GM23338 (cell line): ENCODE data around the gene TP53BP2. TPM values are rescaled to one million over a fixed set of nuclear protein-coding genes. Genes with fewer than 3 reads are reported as not detected.

ENCODE experiments used
- ATAC-seq: fragments of 200-7000 bp; cut with Tn5 transposase; 3 replicates; pipeline ENCODE4 v1.9.1; 2020
- DNase-seq: peaks from one replicate; pipeline ENCODE4 v3.0.0-alpha.2; 2015; ENCODE audit warnings: low spot score
- H2AFZ ChIP-seq: fragments of 200-600 bp; sonication (generic); 2 replicates; pipeline ENCODE4 v1.8.0; 2016; ENCODE audit warnings: antibody characterized with exemption, mild to moderate bottlenecking, moderate library complexity
- H3F3A ChIP-seq: fragments of 200-600 bp; sonication (generic); replicated peaks from 2 replicates; pipeline ENCODE4 v1.8.0; 2017; ENCODE audit warnings: antibody characterized with exemption, mixed run types, low read depth
- H3K27ac ChIP-seq: fragments of 200-600 bp; sonication (generic); 2 replicates; pipeline ENCODE4 v1.6.1; 2016; ENCODE audit warnings: low read depth
- H3K27me3 ChIP-seq: fragments of 200-600 bp; sonication (generic); 2 replicates; pipeline ENCODE4 v1.8.0; 2016; ENCODE audit warnings: mild to moderate bottlenecking, mixed run types, moderate library complexity; ENCODE audit not compliant: insufficient read depth
- H3K36me3 ChIP-seq: fragments of 200-600 bp; sonication (generic); 2 replicates; pipeline ENCODE4 v1.8.0; 2016; ENCODE audit warnings: mild to moderate bottlenecking; ENCODE audit not compliant: insufficient read depth
- H3K4me1 ChIP-seq: fragments of 200-600 bp; sonication (generic); 2 replicates; pipeline ENCODE4 v1.8.0; 2016; ENCODE audit warnings: mild to moderate bottlenecking, moderate library complexity; ENCODE audit not compliant: insufficient read depth
- H3K4me2 ChIP-seq: fragments of 200-600 bp; sonication (generic); 2 replicates; pipeline ENCODE4 v1.7.1; 2017; ENCODE audit warnings: mixed run types
- H3K4me3 ChIP-seq: fragments of 200-600 bp; sonication (generic); 2 replicates; pipeline ENCODE4 v1.6.1; 2016; ENCODE audit warnings: mixed run types
- H3K79me2 ChIP-seq: fragments of 200-600 bp; sonication (generic); replicated peaks from 2 replicates; pipeline ENCODE4 v1.8.0; 2017; ENCODE audit warnings: mild to moderate bottlenecking; ENCODE audit not compliant: insufficient read depth
- H3K9me2 ChIP-seq: fragments of 200-600 bp; sonication (generic); 2 replicates; pipeline ENCODE4 v1.8.0; 2017; ENCODE audit not compliant: insufficient read depth
- H4K20me1 ChIP-seq: fragments of 200-600 bp; sonication (generic); replicated peaks from 2 replicates; pipeline ENCODE4 v1.8.0; 2017; ENCODE audit warnings: mild to moderate bottlenecking; ENCODE audit not compliant: insufficient read depth
- H3K27ac Mint-ChIP-seq: 2 replicates; pipeline ENCODE4 v1.8.0; 2020; ENCODE audit warnings: inconsistent platforms, mild to moderate bottlenecking, moderate library complexity, mixed read lengths
- H3K27me3 Mint-ChIP-seq: 3 replicates; pipeline ENCODE4 v1.8.0; 2022; ENCODE audit warnings: low read depth, mild to moderate bottlenecking, moderate library complexity, mixed read lengths, inconsistent platforms; ENCODE audit not compliant: insufficient read depth, poor library complexity
- H3K36me3 Mint-ChIP-seq: 3 replicates; pipeline ENCODE4 v1.8.0; 2021; ENCODE audit warnings: low read depth, mild to moderate bottlenecking, inconsistent platforms, moderate library complexity, mixed read lengths
- H3K4me1 Mint-ChIP-seq: 3 replicates; pipeline ENCODE4 v1.8.0; 2020; ENCODE audit warnings: mild to moderate bottlenecking, inconsistent platforms, mixed read lengths
- H3K4me3 Mint-ChIP-seq: 3 replicates; pipeline ENCODE4 v1.8.0; 2021; ENCODE audit warnings: moderate library complexity, mild to moderate bottlenecking, inconsistent platforms, mixed read lengths
- H3K9me3 Mint-ChIP-seq: 3 replicates; pipeline ENCODE4 v1.8.0; 2020; ENCODE audit warnings: moderate library complexity, mild to moderate bottlenecking, inconsistent platforms, mixed read lengths
- CREB1 ChIP-seq: fragments of 250-450 bp; sonication (Bioruptor Pico); IDR thresholded peaks from 2 replicates; pipeline ENCODE4 v1.5.0; 2020; ENCODE audit warnings: low read depth, mild to moderate bottlenecking, moderate library complexity
- EZH2 ChIP-seq: fragments of 200-600 bp; sonication (generic); IDR thresholded peaks from one replicate; pipeline ENCODE4 v1.8.0; 2017; ENCODE audit warnings: antibody characterized with exemption, mild to moderate bottlenecking, low read depth; ENCODE audit not compliant: unreplicated experiment
- EZH2phosphoT487 ChIP-seq: fragments of 200-600 bp; sonication (generic); IDR thresholded peaks from one replicate; pipeline ENCODE4 v1.8.1; 2018; ENCODE audit warnings: antibody characterized with exemption; ENCODE audit not compliant: unreplicated experiment
- JUNB ChIP-seq: IDR thresholded peaks from one replicate; pipeline ENCODE4 v1.6.1; 2016; ENCODE audit warnings: antibody characterized with exemption; ENCODE audit not compliant: unreplicated experiment
- ZNF114 ChIP-seq: fragments of 250-450 bp; sonication (Bioruptor Pico); IDR thresholded peaks from 2 replicates; pipeline ENCODE4 v1.5.0; 2020; ENCODE audit warnings: mild to moderate bottlenecking, moderate library complexity
- ZNF331 ChIP-seq: fragments of 250-450 bp; sonication (Bioruptor Pico); IDR thresholded peaks from 2 replicates; pipeline ENCODE4 v1.5.0; 2020; ENCODE audit warnings: low read depth, mild to moderate bottlenecking, moderate library complexity
- polyA plus RNA-seq: library from polyadenylated mRNA; unstranded; fragments of >200 nt; fragmentation: Nextera tagmentation; extraction: Ambion mirVana; gene quantifications from 2 replicates; pipeline ENCODE4 v1.2.1, GENCODE V29; 2016
- total RNA-seq: library from RNA; depleted of rRNA; stranded (reverse); fragments of >200 nt; shearing (Covaris generic); gene quantifications from 2 replicates; pipeline ENCODE4 v1.2.3, GENCODE V29; 2014
- TF ChIP-seq, protein P1 (sequence below): IDR thresholded peaks from 2 replicates; pipeline ENCODE4 v1.6.1; 2016; ENCODE audit warnings: antibody characterized with exemption
- TF ChIP-seq, protein P2 (sequence below), 2 experiments: fragments of 200-600 bp in 1 of 2; sonication (generic) in 1 of 2; conservative IDR thresholded peaks; 2 replicates each; pipeline versions ENCODE4 v1.5.1 to v1.6.1; 2016 to 2017; ENCODE audit warnings: antibody characterized with exemption in 2 of 2, low read depth in 2 of 2, mild to moderate bottlenecking in 2 of 2, moderate library complexity in 1 of 2
- TF ChIP-seq, protein P3 (sequence below): IDR thresholded peaks from one replicate; pipeline ENCODE4 v1.6.1; 2018; ENCODE audit warnings: antibody characterized with exemption; ENCODE audit not compliant: unreplicated experiment

Gene TP53BP2
- total and polyA plus RNA-seq, 2 experiments from 2014 or later: 10.1 to 32.9 TPM

DNA sequence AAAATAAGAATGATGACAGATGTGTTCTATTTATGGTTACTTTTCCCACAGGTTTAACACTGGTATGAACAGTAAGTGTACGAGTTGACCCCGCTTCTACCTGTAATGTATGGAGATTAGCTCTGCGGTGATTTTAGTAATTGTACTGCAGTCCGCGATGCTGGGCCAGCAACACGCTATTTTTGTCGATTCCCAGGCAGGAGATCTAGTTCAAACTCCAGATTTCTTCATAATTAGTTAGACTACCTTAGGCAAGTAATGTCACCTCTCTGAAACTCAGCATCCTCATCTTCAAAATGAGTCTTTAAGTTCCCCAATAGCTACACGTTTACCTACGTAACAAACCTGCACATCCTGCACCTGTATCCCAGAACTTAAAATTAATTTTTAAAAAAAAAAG, 21.5 kb downstream of the TP53BP2 start:
- H3K4me3 ChIP-seq: no peak overlapping the region
- H3F3A ChIP-seq: no peaks in the 10 kb centered on the region
- H3K9me2 ChIP-seq: no peaks in the 10 kb centered on the region
- TF ChIP-seq, protein P1, sequence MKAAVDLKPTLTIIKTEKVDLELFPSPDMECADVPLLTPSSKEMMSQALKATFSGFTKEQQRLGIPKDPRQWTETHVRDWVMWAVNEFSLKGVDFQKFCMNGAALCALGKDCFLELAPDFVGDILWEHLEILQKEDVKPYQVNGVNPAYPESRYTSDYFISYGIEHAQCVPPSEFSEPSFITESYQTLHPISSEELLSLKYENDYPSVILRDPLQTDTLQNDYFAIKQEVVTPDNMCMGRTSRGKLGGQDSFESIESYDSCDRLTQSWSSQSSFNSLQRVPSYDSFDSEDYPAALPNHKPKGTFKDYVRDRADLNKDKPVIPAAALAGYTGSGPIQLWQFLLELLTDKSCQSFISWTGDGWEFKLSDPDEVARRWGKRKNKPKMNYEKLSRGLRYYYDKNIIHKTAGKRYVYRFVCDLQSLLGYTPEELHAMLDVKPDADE: no peak
- H3K79me2 ChIP-seq: peaks cover 98% of the 10 kb centered on the region
- Mint-ChIP-seq H3K27ac (no peak overlapping the region), H3K36me3 (peaks cover 22% of the 10 kb centered on the region), H3K4me1 (peaks cover 62% of the 10 kb centered on the region), H3K4me3 (no peak overlapping the region), H3K27me3 (no peaks in the 10 kb centered on the region), H3K9me3 (no peaks in the 10 kb centered on the region)
- H3K36me3 ChIP-seq: no peaks in the 10 kb centered on the region
- DNase-seq (no peak), ATAC-seq (no peak)
- no peak overlapping the region for H3K27ac ChIP-seq
- H3K27me3 ChIP-seq: no peaks in the 10 kb centered on the region
- H4K20me1 ChIP-seq: peaks cover 53% of the 10 kb centered on the region
- no peak overlapping the region for H2AFZ ChIP-seq
- no peak overlapping the region for H3K4me2 ChIP-seq
- peaks cover 30% of the 10 kb centered on the region for H3K4me1 ChIP-seq

DNA sequence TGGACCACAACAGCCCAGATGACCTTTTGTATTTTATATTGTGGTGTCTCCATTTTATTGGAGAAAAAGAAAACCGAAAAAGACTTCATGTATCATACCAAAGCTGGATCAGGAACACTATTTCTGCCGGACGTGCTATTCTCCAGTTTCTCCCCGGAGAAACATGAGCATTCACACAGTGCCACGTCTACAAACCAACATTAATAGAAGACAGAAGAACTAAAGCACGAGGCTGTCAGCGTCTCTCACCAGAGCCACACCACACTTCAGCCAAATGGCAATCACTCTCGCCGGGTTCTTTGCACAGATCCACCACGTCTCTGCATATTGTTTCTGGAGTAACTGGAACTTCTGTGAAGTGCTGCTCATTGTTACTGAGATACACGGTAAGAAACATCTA, 24.8 kb downstream of the TP53BP2 start:
- Mint-ChIP-seq H3K4me1 (peaks cover 45% of the 10 kb centered on the region), H3K4me3 (no peak overlapping the region), H3K36me3 (peaks cover 32% of the 10 kb centered on the region), H3K27me3 (no peaks in the 10 kb centered on the region), H3K9me3 (no peaks in the 10 kb centered on the region), H3K27ac (no peak overlapping the region; the same call in 1 of the 2 replicates)
- H3K27me3 ChIP-seq: no peaks in the 10 kb centered on the region
- ATAC-seq (no peak), DNase-seq (no peak)
- H3K4me2 ChIP-seq: no peak overlapping the region
- no peaks in the 10 kb centered on the region; the same call in 1 of the 2 replicates for H3K36me3 ChIP-seq
- no peaks in the 10 kb centered on the region for H3K9me2 ChIP-seq
- no peak overlapping the region for H2AFZ ChIP-seq
- no peaks in the 10 kb centered on the region for H3F3A ChIP-seq
- peaks cover 29% of the 10 kb centered on the region for H4K20me1 ChIP-seq
- peak overlapping the region; percentile 50; the same call in 1 of the 2 replicates for H3K27ac ChIP-seq
- TF ChIP-seq, protein P2, sequence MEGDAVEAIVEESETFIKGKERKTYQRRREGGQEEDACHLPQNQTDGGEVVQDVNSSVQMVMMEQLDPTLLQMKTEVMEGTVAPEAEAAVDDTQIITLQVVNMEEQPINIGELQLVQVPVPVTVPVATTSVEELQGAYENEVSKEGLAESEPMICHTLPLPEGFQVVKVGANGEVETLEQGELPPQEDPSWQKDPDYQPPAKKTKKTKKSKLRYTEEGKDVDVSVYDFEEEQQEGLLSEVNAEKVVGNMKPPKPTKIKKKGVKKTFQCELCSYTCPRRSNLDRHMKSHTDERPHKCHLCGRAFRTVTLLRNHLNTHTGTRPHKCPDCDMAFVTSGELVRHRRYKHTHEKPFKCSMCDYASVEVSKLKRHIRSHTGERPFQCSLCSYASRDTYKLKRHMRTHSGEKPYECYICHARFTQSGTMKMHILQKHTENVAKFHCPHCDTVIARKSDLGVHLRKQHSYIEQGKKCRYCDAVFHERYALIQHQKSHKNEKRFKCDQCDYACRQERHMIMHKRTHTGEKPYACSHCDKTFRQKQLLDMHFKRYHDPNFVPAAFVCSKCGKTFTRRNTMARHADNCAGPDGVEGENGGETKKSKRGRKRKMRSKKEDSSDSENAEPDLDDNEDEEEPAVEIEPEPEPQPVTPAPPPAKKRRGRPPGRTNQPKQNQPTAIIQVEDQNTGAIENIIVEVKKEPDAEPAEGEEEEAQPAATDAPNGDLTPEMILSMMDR (conservative IDR thresholded peaks at IDR 0.05; ENCODE audit: low read depth in 2 of 2): no peak
- TF ChIP-seq EZH2: no peak
- H3K79me2 ChIP-seq: peaks cover 94% of the 10 kb centered on the region
- peaks cover 16% of the 10 kb centered on the region; the same call in 1 of the 2 replicates for H3K4me1 ChIP-seq
- H3K4me3 ChIP-seq: no peak overlapping the region

DNA sequence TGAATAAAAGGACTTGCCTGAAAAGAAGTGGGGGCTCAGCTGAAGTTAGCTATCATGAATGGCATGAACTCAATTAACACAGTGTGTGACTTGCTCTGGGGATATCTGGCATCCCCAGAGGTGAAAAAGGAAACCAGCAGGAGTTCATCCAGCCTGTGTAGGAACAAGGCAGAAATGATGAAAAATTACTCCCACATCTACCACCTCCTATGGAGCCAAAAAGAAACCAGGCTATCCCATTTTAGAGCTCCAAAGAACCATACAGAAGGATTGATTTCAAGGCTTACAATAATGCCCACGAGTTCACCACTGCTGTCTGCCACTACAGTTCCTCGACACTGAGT, 25.3 kb downstream of the TP53BP2 start:
- Mint-ChIP-seq H3K9me3 (no peaks in the 10 kb centered on the region), H3K27me3 (no peaks in the 10 kb centered on the region), H3K4me1 (peaks cover 40% of the 10 kb centered on the region), H3K36me3 (peaks cover 32% of the 10 kb centered on the region), H3K4me3 (no peak overlapping the region), H3K27ac (no peak overlapping the region; the same call in 1 of the 2 replicates)
- no peaks in the 10 kb centered on the region for H3F3A ChIP-seq
- peaks cover 11% of the 10 kb centered on the region; the same call in 1 of the 2 replicates for H3K4me1 ChIP-seq
- H2AFZ ChIP-seq: no peak overlapping the region
- H3K27ac ChIP-seq: peak overlapping the region; percentile 50; the same call in 1 of the 2 replicates
- H4K20me1 ChIP-seq: peaks cover 25% of the 10 kb centered on the region
- no peaks in the 10 kb centered on the region for H3K9me2 ChIP-seq
- no peak overlapping the region for H3K4me3 ChIP-seq
- TF ChIP-seq, protein P1: no peak
- TF ChIP-seq, protein P3, sequence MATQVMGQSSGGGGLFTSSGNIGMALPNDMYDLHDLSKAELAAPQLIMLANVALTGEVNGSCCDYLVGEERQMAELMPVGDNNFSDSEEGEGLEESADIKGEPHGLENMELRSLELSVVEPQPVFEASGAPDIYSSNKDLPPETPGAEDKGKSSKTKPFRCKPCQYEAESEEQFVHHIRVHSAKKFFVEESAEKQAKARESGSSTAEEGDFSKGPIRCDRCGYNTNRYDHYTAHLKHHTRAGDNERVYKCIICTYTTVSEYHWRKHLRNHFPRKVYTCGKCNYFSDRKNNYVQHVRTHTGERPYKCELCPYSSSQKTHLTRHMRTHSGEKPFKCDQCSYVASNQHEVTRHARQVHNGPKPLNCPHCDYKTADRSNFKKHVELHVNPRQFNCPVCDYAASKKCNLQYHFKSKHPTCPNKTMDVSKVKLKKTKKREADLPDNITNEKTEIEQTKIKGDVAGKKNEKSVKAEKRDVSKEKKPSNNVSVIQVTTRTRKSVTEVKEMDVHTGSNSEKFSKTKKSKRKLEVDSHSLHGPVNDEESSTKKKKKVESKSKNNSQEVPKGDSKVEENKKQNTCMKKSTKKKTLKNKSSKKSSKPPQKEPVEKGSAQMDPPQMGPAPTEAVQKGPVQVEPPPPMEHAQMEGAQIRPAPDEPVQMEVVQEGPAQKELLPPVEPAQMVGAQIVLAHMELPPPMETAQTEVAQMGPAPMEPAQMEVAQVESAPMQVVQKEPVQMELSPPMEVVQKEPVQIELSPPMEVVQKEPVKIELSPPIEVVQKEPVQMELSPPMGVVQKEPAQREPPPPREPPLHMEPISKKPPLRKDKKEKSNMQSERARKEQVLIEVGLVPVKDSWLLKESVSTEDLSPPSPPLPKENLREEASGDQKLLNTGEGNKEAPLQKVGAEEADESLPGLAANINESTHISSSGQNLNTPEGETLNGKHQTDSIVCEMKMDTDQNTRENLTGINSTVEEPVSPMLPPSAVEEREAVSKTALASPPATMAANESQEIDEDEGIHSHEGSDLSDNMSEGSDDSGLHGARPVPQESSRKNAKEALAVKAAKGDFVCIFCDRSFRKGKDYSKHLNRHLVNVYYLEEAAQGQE: no peak
- TF ChIP-seq EZH2: no peak
- TF ChIP-seq ZNF114 (CRISPR knock-in tag): no peak
- TF ChIP-seq JUNB: no peak
- no peak for TF ChIP-seq CREB1 (CRISPR knock-in tag)
- TF ChIP-seq ZNF331 (CRISPR knock-in tag): no peak
- TF ChIP-seq EZH2phosphoT487: no peak
- peak; percentile 39; the same call in 2 of the 3 replicates for ATAC-seq
- no peak for DNase-seq
- H3K36me3 ChIP-seq: no peaks in the 10 kb centered on the region; the same call in 1 of the 2 replicates
- peaks cover 94% of the 10 kb centered on the region for H3K79me2 ChIP-seq
- H3K4me2 ChIP-seq: no peak overlapping the region
- H3K27me3 ChIP-seq: no peaks in the 10 kb centered on the region
